Testis (tissue), 3 donors: ENCODE results near the gene LENEP. TPM values are rescaled to one million over a fixed set of nuclear protein-coding genes. Genes with fewer than 3 reads are reported as not detected.
A peak's percentile ranks its signal among the peaks of the same experiment; 100 is the strongest.

Experiments
- DNase-seq: peaks from one replicate; pipeline ENCODE4 v3.0.0-alpha.2; 2019
- H3K27ac ChIP-seq, 2 donors: fragments of 200-600 bp; sonication (generic); one replicate each; pipeline ENCODE4 v1.5.1; 2019
- H3K27me3 ChIP-seq: fragments of 200-600 bp; sonication (generic); one replicate; pipeline ENCODE4 v1.5.1; 2019
- H3K36me3 ChIP-seq: fragments of 200-600 bp; sonication (generic); one replicate; pipeline ENCODE4 v1.5.1; 2017; ENCODE audit warnings: low read depth; ENCODE audit errors: missing control alignments
- H3K4me1 ChIP-seq: fragments of 200-600 bp; sonication (generic); one replicate; pipeline ENCODE4 v1.5.1; 2019
- H3K4me3 ChIP-seq, 2 donors: fragments of 200-600 bp; sonication (generic); one replicate each; pipeline ENCODE4 v1.5.1; 2017 to 2019
- H3K9me3 ChIP-seq: fragments of 200-600 bp; sonication (generic); one replicate; pipeline ENCODE4 v1.5.1; 2017
- POLR2A ChIP-seq: fragments of 450-650 bp; IDR thresholded peaks from one replicate; pipeline ENCODE4 v1.6.1; 2017; ENCODE audit warnings: antibody characterized with exemption, mild to moderate bottlenecking, moderate library complexity
- WGBS, 2 donors: methylation state at CpG; one replicate each; pipeline ENCODE4 v1.1.5; 2018; 5-methylcytosine and 5-hydroxymethylcytosine counted together
- intact Hi-C: fragments of 100-400 bp; cut with DNase I; formaldehyde crosslinking; loops from one replicate; pipeline ENCODE4 v1.15.1; 2023; ENCODE audit warnings: low total_unique reads
- polyA plus RNA-seq: library from polyadenylated mRNA; stranded (reverse); fragments of 350-450 nt; fragmentation: Illumina TruSeq; extraction: RNeasy Lipid Tissue Mini Kit (QIAGEN cat#74804); gene quantifications from one replicate; pipeline ENCODE4 v1.2.3, GENCODE V29; 2014; ENCODE audit warnings: low read depth, low replicate concordance; ENCODE audit not compliant: insufficient read depth
- total RNA-seq, 2 donors: library from RNA; depleted of rRNA; stranded (reverse); fragments of >200 nt; gene quantifications; one replicate each; pipeline ENCODE4 v1.2.3, GENCODE V29; 2016
- TF ChIP-seq, protein P1 (sequence below), 3 experiments: fragments of 450-650 bp in 2 of 3; fragments of 200-600 bp in 1 of 3; sonication (generic) in 1 of 3; IDR thresholded peaks; one replicate each; pipeline ENCODE4 v1.5.1; 2016 to 2019; ENCODE audit warnings: antibody characterized with exemption in 3 of 3, mild to moderate bottlenecking in 2 of 3, moderate library complexity in 1 of 3

Gene LENEP
- total and polyA plus RNA-seq, 3 donors from 2014 or later = 1.1 TPM; not detected in 2

GRCh38 chr1:155001675-155002463 lies 8.5 kb downstream of the LENEP start:
- no peaks in the 10 kb centered on the region for H3K27me3 ChIP-seq
- peak overlapping the region; percentile 77 to 84 for H3K4me3 ChIP-seq
- TF ChIP-seq, protein P1, sequence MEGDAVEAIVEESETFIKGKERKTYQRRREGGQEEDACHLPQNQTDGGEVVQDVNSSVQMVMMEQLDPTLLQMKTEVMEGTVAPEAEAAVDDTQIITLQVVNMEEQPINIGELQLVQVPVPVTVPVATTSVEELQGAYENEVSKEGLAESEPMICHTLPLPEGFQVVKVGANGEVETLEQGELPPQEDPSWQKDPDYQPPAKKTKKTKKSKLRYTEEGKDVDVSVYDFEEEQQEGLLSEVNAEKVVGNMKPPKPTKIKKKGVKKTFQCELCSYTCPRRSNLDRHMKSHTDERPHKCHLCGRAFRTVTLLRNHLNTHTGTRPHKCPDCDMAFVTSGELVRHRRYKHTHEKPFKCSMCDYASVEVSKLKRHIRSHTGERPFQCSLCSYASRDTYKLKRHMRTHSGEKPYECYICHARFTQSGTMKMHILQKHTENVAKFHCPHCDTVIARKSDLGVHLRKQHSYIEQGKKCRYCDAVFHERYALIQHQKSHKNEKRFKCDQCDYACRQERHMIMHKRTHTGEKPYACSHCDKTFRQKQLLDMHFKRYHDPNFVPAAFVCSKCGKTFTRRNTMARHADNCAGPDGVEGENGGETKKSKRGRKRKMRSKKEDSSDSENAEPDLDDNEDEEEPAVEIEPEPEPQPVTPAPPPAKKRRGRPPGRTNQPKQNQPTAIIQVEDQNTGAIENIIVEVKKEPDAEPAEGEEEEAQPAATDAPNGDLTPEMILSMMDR (IDR thresholded peaks at IDR 0.05) = peak in 2 of 3 experiments; percentile 17 to 25
- peak; percentile 53 for TF ChIP-seq POLR2A
- H3K9me3 ChIP-seq = no peaks in the 10 kb centered on the region
- WGBS, 2 donors = 1% methylated on average over 23 to 37 of the region's 38 CpGs
- no peaks in the 10 kb centered on the region for H3K36me3 ChIP-seq
- H3K4me1 ChIP-seq = peaks cover 31% of the 10 kb centered on the region
- intact Hi-C loops = no loop called here
- DNase-seq = peak; percentile 100
- H3K27ac ChIP-seq = peak overlapping the region; percentile 98

GRCh38 chr1:155002464-155003226 lies 9.3 kb downstream of the LENEP start, which contains the start of gene ZBTB7B:
TSS of gene ZBTB7B (plus strand) at chr1:155002802. CDS start at chr1:155014661, 11,859 bp downstream.
- intact Hi-C loops = no loop called here
- WGBS, 2 donors = 0 to 1% methylated on average over 9 to 32 of the region's 35 CpGs
- no peak for DNase-seq

GRCh38 chr1:155003227-155003765 lies 9.9 kb downstream of the LENEP start:
- Histone ChIP-seq H3K27ac (peak overlapping the region; percentile 91 to 98), H3K4me3 (peak overlapping the region; percentile 77 to 84), H3K9me3 (no peaks in the 10 kb centered on the region), H3K4me1 (peaks cover 31% of the 10 kb centered on the region), H3K36me3 (no peaks in the 10 kb centered on the region), H3K27me3 (no peaks in the 10 kb centered on the region)
- 0 to 1% methylated on average over 24 to 36 of the region's 37 CpGs for WGBS, 2 donors
- DNase-seq = peak; percentile 38
- intact Hi-C loops = no loop called here
- TF ChIP-seq POLR2A = no peak
- TF ChIP-seq, protein P1 (IDR thresholded peaks at IDR 0.05) = no peak

More at GRCh38 chr1:155002464-155003226, 9.3 kb downstream of the LENEP start, which contains the start of gene ZBTB7B:
- Histone ChIP-seq H3K36me3 (no peaks in the 10 kb centered on the region), H3K9me3 (no peaks in the 10 kb centered on the region), H3K27ac (peak within 1 kb of the TSS; percentile 98), H3K4me1 (peaks cover 31% of the 10 kb centered on the region), H3K4me3 (peak within 1 kb of the TSS; percentile 77 to 84), H3K27me3 (no peaks in the 10 kb centered on the region)
- no peak for TF ChIP-seq POLR2A
- TF ChIP-seq, protein P1 (IDR thresholded peaks at IDR 0.05) = no peak

DNA sequence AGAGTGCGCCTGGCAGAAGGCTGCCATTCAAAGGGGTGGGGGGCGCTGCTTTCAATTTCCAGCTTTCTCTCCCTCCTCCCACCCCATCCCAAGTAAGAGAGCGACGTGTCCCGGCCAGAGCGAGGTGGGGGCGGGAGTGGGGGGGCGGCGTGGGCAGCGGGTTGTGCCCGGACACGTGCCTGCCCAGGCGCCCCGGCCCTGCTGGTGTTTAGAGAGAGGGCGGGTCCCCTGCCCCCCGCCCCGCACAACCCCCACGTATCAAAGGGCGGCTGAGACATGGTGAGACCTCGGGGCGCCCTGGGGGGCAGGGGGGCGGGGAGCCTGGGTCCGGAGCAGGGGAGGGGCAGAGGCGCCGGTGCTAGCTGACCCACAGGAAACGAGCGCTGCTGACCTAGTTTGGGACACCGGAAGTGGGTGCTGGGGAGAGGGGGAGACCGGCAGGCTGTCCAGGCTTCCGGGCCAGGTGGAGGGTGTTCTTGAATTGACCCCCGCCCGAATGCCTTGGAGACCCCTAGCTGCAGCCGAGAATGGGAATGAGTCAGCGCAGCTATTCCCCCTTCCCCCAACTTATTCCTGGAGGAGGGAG lies 10.5 kb downstream of the LENEP start:
- peaks cover 35% of the 10 kb centered on the region for H3K4me1 ChIP-seq

More for the DNA sequence above, 10.5 kb downstream of the LENEP start:
- no peaks in the 10 kb centered on the region for H3K9me3 ChIP-seq
- H3K36me3 ChIP-seq = no peaks in the 10 kb centered on the region
- 0 to 1% methylated on average over 15 to 31 of the region's 34 CpGs for WGBS, 2 donors
- no peak for TF ChIP-seq POLR2A
- TF ChIP-seq, protein P1 (IDR thresholded peaks at IDR 0.05) = no peak
- peak overlapping the region; percentile 91 to 98 for H3K27ac ChIP-seq
- H3K4me3 ChIP-seq = peak overlapping the region; percentile 77 to 84
- H3K27me3 ChIP-seq = no peaks in the 10 kb centered on the region
- peak; percentile 73 for DNase-seq
- intact Hi-C loops = no loop called here
